CD4-positive, alpha-beta T cell treated with Interleukin-4 for 1 hour (primary cell): ENCODE results near the gene NTM.

Experiments
- DNase-seq, 2 donors: peaks; one replicate each; pipeline ENCODE4 v3.0.0-alpha.2; 2020 to 2022

The NTM gene

GRCh38 chr11:131609921-131610320, 239.5 kb downstream of the NTM start:
- no peak for DNase-seq

DNA sequence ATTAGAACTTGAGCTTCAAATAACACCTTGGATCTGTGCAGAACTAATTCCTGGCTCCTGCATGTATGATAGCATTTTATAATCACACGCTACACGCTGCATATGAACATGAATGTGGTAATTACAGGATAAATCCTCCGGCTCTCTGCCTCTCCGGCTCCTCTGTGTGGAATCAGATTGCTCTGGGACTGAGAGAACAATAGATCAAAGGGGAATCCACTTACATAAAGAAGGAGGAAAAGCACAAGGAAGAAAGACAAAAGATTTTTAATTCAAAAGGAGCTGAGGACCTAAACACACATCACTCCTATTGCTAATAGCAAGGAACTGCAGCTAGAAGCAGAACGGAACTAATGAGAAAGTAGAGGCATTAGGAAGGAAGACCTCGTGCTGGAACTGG, 240.9 kb downstream of the NTM start:
- no peak for DNase-seq

- no peak for DNase-seq
Measured at GRCh38 chr11:131612533-131612932, 242.1 kb downstream of the NTM start.

GRCh38 chr11:131614631-131615030, 244.2 kb downstream of the NTM start:
- no peak for DNase-seq

GRCh38 chr11:131615611-131616010, 245.2 kb downstream of the NTM start:
- no peak for DNase-seq

DNA sequence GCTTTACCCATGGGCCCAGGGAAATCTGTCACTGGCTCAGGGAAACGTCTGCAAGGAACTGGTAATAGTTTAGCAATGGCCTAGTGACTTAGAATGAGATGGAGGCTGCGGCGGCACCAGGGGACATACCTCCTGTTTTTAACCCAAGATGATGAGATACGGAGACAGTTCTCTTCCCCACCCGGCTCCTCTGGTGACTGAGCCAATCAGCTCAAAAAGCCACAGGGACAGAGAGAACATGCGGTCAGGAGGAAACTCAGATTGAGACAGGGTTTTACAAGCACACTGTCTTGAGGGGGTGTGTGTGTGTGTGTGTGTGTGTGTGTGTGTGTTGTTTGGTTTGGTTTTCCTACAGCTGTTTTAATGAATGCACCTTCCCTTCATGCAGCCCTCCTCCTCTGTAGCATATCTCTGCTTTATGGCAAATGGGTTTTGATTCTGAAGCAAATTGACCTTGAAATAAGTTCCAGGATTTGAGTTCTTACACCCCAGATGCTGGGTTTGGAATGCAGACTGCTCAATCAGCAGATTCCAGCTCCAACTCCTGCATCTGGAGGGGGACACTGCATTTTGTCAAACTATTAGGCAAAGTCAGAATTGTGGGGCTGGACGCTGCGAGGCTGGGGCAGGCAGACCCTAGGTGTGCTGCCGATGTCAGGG, 246.2 kb downstream of the NTM start:
- no peak for DNase-seq

DNA sequence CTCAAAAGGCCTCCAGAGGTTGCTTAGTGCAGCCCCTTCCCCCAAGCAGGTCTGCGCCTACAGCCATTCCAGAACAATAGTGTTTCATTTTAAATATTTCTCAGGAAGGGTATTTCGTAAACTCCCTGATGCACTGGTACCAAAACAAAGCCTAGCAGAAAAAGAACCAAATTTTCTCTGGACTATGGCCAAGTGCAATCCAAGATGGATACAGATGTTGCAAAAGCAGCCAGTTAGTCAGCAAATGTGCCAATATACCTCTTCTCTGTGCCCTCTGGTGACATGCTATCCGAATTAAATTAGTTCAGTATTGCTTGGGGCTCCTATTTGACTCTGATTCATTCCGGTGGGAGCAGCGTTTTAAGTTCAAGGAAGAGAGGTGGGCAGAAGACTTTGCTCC, 247.8 kb downstream of the NTM start:
- no peak for DNase-seq

DNA sequence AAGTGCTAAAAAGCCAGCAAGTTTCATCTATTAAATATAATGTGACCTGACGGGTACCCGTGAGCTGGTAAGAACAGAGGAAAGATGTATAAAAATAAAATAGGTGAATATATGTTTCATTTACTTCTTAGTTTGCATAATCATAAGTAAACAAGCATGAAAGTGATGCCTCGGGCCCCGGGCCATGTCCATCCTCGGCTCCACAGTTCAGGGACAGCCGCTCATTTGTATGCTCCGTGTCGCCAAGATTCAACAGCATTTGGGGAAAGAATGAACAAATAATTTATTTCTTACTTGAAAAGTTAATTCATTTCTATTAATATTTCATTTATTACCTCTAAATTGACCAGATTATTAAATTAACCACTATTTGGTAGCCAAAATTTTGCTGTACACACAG, 251.8 kb downstream of the NTM start:
- no peak for DNase-seq

GRCh38 chr11:131624531-131624930, 254.1 kb downstream of the NTM start:
- DNase-seq = no peak

DNA sequence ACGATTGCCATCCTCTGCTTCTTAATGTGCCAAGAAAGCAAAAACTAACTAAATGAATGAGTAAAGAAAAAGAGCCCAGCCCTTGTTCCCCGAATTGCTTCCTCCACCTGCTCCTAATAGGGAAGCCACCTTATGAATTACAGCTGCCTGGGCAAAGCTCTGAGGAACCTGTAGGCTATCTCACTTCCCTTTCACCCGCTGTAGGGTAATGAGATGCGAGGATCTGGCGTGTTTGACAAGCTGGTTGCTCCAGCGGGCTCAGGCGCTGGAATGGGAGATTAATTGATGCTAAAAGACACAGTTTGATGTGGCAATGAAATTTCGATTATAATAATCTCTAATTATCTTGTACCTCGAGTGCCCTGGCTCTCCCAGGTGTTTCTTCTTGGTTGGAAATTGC, 256.4 kb downstream of the NTM start:
- DNase-seq = no peak

DNA sequence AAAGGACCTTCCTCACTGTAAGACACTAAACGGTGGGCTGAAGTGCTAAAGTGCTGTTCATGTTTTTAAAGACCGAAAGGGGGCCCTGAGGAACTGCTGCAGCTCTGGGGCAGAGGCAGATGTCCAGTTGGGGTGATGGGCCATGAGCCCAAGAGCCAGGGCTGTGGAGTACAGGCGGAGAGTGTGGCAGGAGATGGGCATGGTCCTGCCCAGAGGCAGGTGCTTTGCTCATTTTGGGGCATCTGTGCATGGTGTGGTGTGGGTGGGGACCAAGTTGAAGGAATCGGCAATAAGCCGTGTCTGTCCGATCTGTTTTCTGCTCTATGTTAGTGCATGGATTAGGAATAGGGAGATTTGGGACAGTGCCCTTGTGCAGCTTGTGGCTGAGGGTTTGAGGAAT, 258.3 kb downstream of the NTM start:
- no peak for DNase-seq

- DNase-seq = no peak
Measured at GRCh38 chr11:131629925-131630540, 259.6 kb downstream of the NTM start.

DNA sequence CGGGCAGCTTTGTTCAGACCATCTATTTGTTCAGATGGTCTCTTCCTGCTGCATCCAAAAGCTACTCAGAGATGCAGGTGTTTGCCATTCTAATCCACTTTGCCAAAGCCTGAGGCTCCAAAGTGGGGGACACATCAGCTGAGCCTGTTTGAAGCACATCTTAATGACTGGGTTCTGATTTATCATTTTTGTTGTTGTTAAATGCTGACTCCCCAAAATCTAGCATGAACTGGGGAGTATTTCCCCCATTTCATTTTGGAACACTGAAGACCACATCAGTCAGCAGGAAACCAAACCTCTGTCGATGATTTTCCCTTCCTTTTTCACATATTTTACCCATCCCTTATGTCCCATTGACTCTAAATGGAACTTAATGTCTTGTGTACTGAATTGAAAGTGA, 262.6 kb downstream of the NTM start:
- no peak for DNase-seq

- no peak for DNase-seq
Measured at GRCh38 chr11:131633921-131634715, 263.7 kb downstream of the NTM start.

GRCh38 chr11:131637469-131638175, 267.2 kb downstream of the NTM start:
- no peak for DNase-seq

DNA sequence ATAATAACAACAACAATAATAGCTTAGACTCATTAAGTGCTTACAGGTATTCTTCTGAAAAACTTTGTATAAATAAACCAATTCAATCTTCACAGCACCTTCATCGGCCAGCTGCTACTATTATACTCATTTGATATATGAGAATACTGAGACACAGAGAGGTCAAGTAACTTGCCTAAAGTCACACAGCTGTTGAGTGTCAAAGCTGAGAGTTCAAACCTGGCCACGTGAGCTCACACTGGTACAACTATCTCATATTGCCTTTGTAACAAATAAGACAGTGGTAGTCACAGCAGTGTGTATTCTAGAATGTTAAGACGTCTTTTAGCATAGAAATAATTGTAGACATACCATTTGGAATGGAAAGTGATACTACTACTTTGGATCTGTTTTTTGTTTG, 268.5 kb downstream of the NTM start:
- DNase-seq = no peak

DNA sequence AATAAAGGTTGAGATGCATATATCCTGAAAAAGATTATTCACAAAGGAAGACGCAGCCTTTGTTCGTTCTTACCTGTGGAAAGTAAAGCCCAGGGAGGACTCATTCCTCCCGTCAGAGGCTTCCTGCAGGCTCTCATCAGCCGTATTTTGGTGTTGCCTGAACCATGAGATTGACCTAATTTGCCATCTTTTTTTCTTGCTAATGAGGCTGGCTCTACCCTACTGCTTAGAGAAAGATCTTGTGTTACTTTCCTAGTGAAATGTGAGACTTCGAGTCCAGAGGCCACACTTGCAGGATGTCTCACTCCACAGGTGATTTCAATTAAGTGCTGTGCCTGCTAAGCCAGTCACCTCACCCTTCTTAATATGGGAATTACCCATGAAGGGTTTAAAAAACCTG, 269.9 kb downstream of the NTM start:
- DNase-seq = no peak

GRCh38 chr11:131642756-131643531, 272.5 kb downstream of the NTM start:
- no peak for DNase-seq

DNA sequence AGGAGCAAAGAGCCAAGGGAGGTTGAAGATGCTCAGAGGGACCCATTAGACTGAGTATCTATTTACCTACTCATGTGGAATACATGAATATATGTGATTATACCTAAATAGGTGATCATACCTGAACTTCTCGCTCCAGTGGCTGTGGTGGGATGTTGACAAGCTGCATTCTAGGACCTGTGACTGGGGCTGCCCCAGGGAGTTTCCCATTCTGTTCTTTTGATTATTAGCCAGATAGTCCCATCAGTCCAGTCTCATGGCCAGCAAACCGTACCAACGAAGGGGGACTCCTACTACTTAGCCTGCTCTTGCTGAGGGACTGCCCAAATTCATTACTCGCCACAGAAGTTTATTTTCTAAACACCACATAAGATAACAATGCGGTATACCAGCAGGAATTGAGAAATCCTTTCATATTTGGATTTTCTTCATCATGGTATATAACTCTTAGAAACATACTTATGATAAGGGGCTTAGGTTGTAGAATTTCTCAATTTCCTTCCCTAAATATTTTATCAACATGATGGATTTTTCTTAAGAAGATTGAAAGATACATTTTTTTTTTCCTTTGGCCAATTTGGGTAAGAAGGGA, 273.9 kb downstream of the NTM start:
- no peak for DNase-seq

GRCh38 chr11:131645237-131645636, 274.8 kb downstream of the NTM start:
- DNase-seq = no peak

GRCh38 chr11:131649856-131650255, 279.4 kb downstream of the NTM start:
- DNase-seq = no peak

- no peak for DNase-seq
Measured at GRCh38 chr11:131652231-131652630, 281.8 kb downstream of the NTM start.
